Endothelial cell of umbilical vein (primary cell): Measurements from ENCODE around the gene FMN2. TPM values are rescaled to one million over a fixed set of nuclear protein-coding genes. Genes with fewer than 3 reads are reported as not detected.

Source experiments
- BruUV-seq: library from RNA; stranded (reverse); fragments of 400-500 nt; replicated peaks from 2 replicates; lab custom pipeline; 2021; lab: Mats Ljungman, UMichigan
- CTCF ChIA-PET: fragments of 300-600, 350-600 bp; sonication (Branson Sonifier 250); formaldehyde crosslinking; loops from one replicate; lab custom pipeline; 2021; ENCODE audit warnings: antibody characterized with exemption, inconsistent platforms; lab: Charles Lee
- POLR2A ChIA-PET: fragments of 300-600, 350-600 bp; sonication (Branson Sonifier 250); formaldehyde crosslinking; loops from one replicate; lab custom pipeline; 2021; ENCODE audit warnings: antibody characterized with exemption, inconsistent platforms; lab: Charles Lee
- DNase-seq: peaks from one replicate; pipeline ENCODE4 v3.0.0-alpha.2; 2011; ENCODE audit warnings: low read depth, low spot score
- FAIRE-seq: peaks from 2 replicates; lab custom pipeline; 2011; peaks lifted over from hg19 to GRCh38; lab: Jason Lieb, UNC
- H2AFZ ChIP-seq: 2 replicates; pipeline ENCODE4 v1.6.0; 2012; ENCODE audit warnings: low read depth, low read length, control low read depth, inconsistent platforms
- H3K27ac ChIP-seq: 2 replicates; pipeline ENCODE4 v1.5.1; 2011; ENCODE audit warnings: low read depth, mild to moderate bottlenecking, control low read depth, low read length, moderate library complexity; ENCODE audit not compliant: insufficient read depth
- H3K27me3 ChIP-seq, 2 experiments: 2 replicates each; pipeline versions ENCODE4 v1.6.0 to v1.6.1; 2011; ENCODE audit warnings: low read length in 2 of 2, mixed read lengths in 1 of 2; ENCODE audit not compliant: control insufficient read depth in 2 of 2, insufficient read depth in 2 of 2
- H3K36me3 ChIP-seq, 2 experiments: 2 replicates in 1 of 2; 3 replicates in 1 of 2; pipeline ENCODE4 v1.5.1; 2011; ENCODE audit warnings: low read length in 2 of 2, mild to moderate bottlenecking in 1 of 2, moderate library complexity in 1 of 2; ENCODE audit not compliant: control insufficient read depth in 2 of 2, insufficient read depth in 2 of 2; ENCODE audit errors: extremely low read depth in 1 of 2
- H3K4me1 ChIP-seq: 3 replicates; pipeline ENCODE4 v1.5.1; 2011; ENCODE audit warnings: mild to moderate bottlenecking, low read length; ENCODE audit not compliant: control insufficient read depth, insufficient read depth; ENCODE audit errors: extremely low read depth
- H3K4me2 ChIP-seq: 2 replicates; pipeline ENCODE4 v1.6.1; 2011; ENCODE audit warnings: low read length, control low read depth, mixed read lengths; ENCODE audit not compliant: insufficient read depth
- H3K4me3 ChIP-seq, 3 experiments: fragments of 200-600 bp in 1 of 3; sonication (generic), shearing (Covaris generic) in 1 of 3; replicated peaks in 1 of 3; 2 replicates each; pipeline ENCODE4 v1.5.1; 2011 to 2016; ENCODE audit warnings: control low read depth in 3 of 3, low read length in 3 of 3, mild to moderate bottlenecking in 2 of 3, inconsistent platforms in 1 of 3, low read depth in 1 of 3, moderate library complexity in 1 of 3; ENCODE audit not compliant: insufficient read depth in 1 of 3
- H3K79me2 ChIP-seq: 2 replicates; pipeline ENCODE4 v1.6.0; 2012; ENCODE audit warnings: low read length, inconsistent platforms; ENCODE audit not compliant: control insufficient read depth, insufficient read depth
- H3K9ac ChIP-seq: replicated peaks from 2 replicates; pipeline ENCODE3; 2011; ENCODE audit warnings: low read length, control low read depth; ENCODE audit not compliant: insufficient read depth; ENCODE audit errors: extremely low read depth
- H3K9me1 ChIP-seq: replicated peaks from 3 replicates; pipeline ENCODE4 v1.6.0; 2011; ENCODE audit warnings: mild to moderate bottlenecking, low read length; ENCODE audit not compliant: control insufficient read depth, insufficient read depth; ENCODE audit errors: extremely low read depth
- H3K9me3 ChIP-seq: replicated peaks from 2 replicates; pipeline ENCODE4 v1.5.1; 2012; ENCODE audit warnings: low read length, inconsistent platforms; ENCODE audit not compliant: control insufficient read depth, insufficient read depth
- H4K20me1 ChIP-seq: replicated peaks from 2 replicates; pipeline ENCODE3; 2011; ENCODE audit warnings: mild to moderate bottlenecking, low read length; ENCODE audit not compliant: control insufficient read depth, insufficient read depth; ENCODE audit errors: extremely low read depth
- EZH2 ChIP-seq: IDR thresholded peaks from 2 replicates; pipeline ENCODE4 v1.6.1; 2012; ENCODE audit warnings: borderline replicate concordance, low read depth, mild to moderate bottlenecking, moderate library complexity, low read length, inconsistent platforms; ENCODE audit not compliant: severe bottlenecking
- FOS ChIP-seq: IDR thresholded peaks from 2 replicates; pipeline ENCODE4 v1.6.1; 2011; ENCODE audit warnings: mild to moderate bottlenecking, low read length, moderate library complexity, borderline replicate concordance; ENCODE audit not compliant: insufficient read depth
- GATA2 ChIP-seq: IDR thresholded peaks from 2 replicates; pipeline ENCODE4 v1.7.0; 2011; ENCODE audit warnings: low read depth, mild to moderate bottlenecking, moderate library complexity, mixed read lengths, low read length; ENCODE audit not compliant: insufficient read length, insufficient read depth
- JUN ChIP-seq: IDR thresholded peaks from 2 replicates; pipeline ENCODE4 v1.6.1; 2011; ENCODE audit warnings: borderline replicate concordance, low read depth; ENCODE audit not compliant: insufficient read length, insufficient read depth
- MAX ChIP-seq: IDR thresholded peaks from 2 replicates; pipeline ENCODE4 v1.6.1; 2011; ENCODE audit not compliant: insufficient read depth, insufficient read length
- MYC ChIP-seq: IDR thresholded peaks from one replicate; pipeline ENCODE4 v1.6.1; 2011; ENCODE audit warnings: mild to moderate bottlenecking, low read depth, low read length
- POLR2A ChIP-seq: IDR thresholded peaks from 2 replicates; pipeline ENCODE4 v1.6.1; 2012; ENCODE audit warnings: low read depth, mild to moderate bottlenecking, control low read depth, low read length
- POLR2AphosphoS5 ChIP-seq: IDR thresholded peaks from 2 replicates; pipeline ENCODE4 v1.6.1; 2012; ENCODE audit warnings: low read depth, mild to moderate bottlenecking, control low read depth, low read length, moderate library complexity; ENCODE audit not compliant: insufficient read depth
- dilution Hi-C: fragments of 300-500 bp; cut with MboI; formaldehyde crosslinking; loops from one replicate; pipeline ENCODE4 v1.15.0; 2019; ENCODE audit warnings: low sequenced_read_pairs; ENCODE audit not compliant: extremely low pct_ligation_motif_present
- intact Hi-C: fragments of 100-400 bp; cut with micrococcal nuclease; formaldehyde crosslinking; loops from one replicate; pipeline ENCODE4 v1.10.0; 2022
- polyA plus RNA-seq, 4 experiments: library from polyadenylated mRNA; depleted of rRNA in 3 of 4; stranded (reverse) in 3 of 4; unstranded in 1 of 4; fragments of >200 nt; gene quantifications; 2 replicates each; pipeline versions ENCODE4 v1.2.1 to v1.2.3, GENCODE V29; 2011 to 2012; ENCODE audit warnings: missing spikeins in 1 of 4
- total RNA-seq: library from RNA; stranded (reverse); gene quantifications from 2 replicates; pipeline ENCODE4 v1.2.3, GENCODE V29; 2021
- TF ChIP-seq, protein P1 (sequence below), 2 donors: IDR thresholded peaks; 1 replicate in 1 of 2; 2 replicates in 1 of 2; pipeline ENCODE4 v1.5.1; 2011; ENCODE audit warnings: low read length in 2 of 2, mild to moderate bottlenecking in 2 of 2, moderate library complexity in 2 of 2, control low read depth in 1 of 2, inconsistent platforms in 1 of 2, low read depth in 1 of 2; ENCODE audit not compliant: insufficient read depth in 1 of 2; ENCODE audit errors: extremely low read depth in 1 of 2

Gene FMN2
- total and polyA plus RNA-seq, 2 donors (not counting 3 experiments of a cell fraction or from before 2014, with no cell fraction given): not detected

DNA sequence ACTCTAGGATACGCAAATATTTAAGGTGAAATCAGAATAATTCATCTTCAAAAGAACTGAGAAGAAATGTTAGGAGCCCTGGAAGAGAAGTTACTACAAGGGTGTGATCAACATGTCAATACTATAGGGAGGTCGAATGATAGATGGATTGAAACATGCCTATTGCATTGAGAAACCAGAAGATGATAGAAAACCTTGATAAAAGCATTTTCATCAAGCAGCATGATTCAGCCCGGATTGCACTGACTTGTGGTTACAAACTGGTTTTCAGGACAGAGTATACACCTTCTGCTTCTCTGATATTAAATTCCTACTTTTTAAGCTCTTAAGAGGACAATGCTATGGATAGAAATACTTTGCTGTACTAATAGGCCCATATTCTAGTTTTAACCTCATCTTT lies 164.2 kb downstream of the FMN2 start:
- Histone ChIP-seq H3K36me3 (no peaks in the 10 kb centered on the region), H3K9me1 (no peaks in the 10 kb centered on the region), H4K20me1 (no peaks in the 10 kb centered on the region), H3K4me2 (no peak overlapping the region), H3K27ac (no peak overlapping the region), H3K79me2 (no peaks in the 10 kb centered on the region), H2AFZ (no peak overlapping the region), H3K9me3 (peaks cover 3% of the 10 kb centered on the region), H3K27me3 (no peaks in the 10 kb centered on the region), H3K4me1 (no peaks in the 10 kb centered on the region), H3K9ac (no peak overlapping the region), H3K4me3 (no peak overlapping the region)
- DNase-seq (no peak), FAIRE-seq (no peak)
- dilution Hi-C loops (no loop called here), intact Hi-C loops (no loop called here)
- no peak for TF ChIP-seq GATA2
- no peak for TF ChIP-seq POLR2AphosphoS5
- no peak for TF ChIP-seq FOS
- TF ChIP-seq EZH2: no peak
- TF ChIP-seq, protein P1, sequence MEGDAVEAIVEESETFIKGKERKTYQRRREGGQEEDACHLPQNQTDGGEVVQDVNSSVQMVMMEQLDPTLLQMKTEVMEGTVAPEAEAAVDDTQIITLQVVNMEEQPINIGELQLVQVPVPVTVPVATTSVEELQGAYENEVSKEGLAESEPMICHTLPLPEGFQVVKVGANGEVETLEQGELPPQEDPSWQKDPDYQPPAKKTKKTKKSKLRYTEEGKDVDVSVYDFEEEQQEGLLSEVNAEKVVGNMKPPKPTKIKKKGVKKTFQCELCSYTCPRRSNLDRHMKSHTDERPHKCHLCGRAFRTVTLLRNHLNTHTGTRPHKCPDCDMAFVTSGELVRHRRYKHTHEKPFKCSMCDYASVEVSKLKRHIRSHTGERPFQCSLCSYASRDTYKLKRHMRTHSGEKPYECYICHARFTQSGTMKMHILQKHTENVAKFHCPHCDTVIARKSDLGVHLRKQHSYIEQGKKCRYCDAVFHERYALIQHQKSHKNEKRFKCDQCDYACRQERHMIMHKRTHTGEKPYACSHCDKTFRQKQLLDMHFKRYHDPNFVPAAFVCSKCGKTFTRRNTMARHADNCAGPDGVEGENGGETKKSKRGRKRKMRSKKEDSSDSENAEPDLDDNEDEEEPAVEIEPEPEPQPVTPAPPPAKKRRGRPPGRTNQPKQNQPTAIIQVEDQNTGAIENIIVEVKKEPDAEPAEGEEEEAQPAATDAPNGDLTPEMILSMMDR (IDR thresholded peaks at IDR 0.05; ENCODE audit: extremely low read depth in 1 of 2, insufficient read depth in 1 of 2, low read depth in 1 of 2, low read length in 2 of 2): no peak
- no peak for TF ChIP-seq MYC
- TF ChIP-seq MAX: no peak
- no peak for TF ChIP-seq POLR2A
- TF ChIP-seq JUN: no peak
- no TSS peak for BruUV-seq
- ChIA-PET CTCF (no interaction called here), POLR2A (no interaction called here)
